PC-9 (cell line): ENCODE measurements around the gene DMKN. TPM values are rescaled to one million over a fixed set of nuclear protein-coding genes. Genes with fewer than 3 reads are reported as not detected.
"Not testable (repeated sequence)": the region's sequence is repeated elsewhere in the genome, so short reads cannot be mapped to it uniquely, and the experiment has no call there.

ENCODE experiments used
- BruUV-seq: library from RNA; stranded (reverse); fragments of 400-500 nt; replicated peaks from 2 replicates; lab custom pipeline; 2021; lab: Mats Ljungman, UMichigan
- CTCF ChIA-PET: fragments of 300-600 bp; sonication (Branson Sonifier 250); formaldehyde crosslinking; loops from one replicate; lab custom pipeline; 2022; ENCODE audit warnings: antibody characterized with exemption; lab: Charles Lee
- POLR2A ChIA-PET: fragments of 300-600 bp; sonication (Branson Sonifier 250); formaldehyde crosslinking; loops from one replicate; lab custom pipeline; 2022; ENCODE audit warnings: antibody characterized with exemption; ENCODE audit not compliant: unreplicated experiment; lab: Charles Lee
- DNase-seq, 2 experiments: peaks; one replicate each; pipeline versions ENCODE4 v3.0.0 to v3.0.0-alpha.2; 2015 to 2022; ENCODE audit warnings: mixed read lengths in 1 of 2
- H2AFZ ChIP-seq: fragments of 200-600 bp; sonication (generic); 2 replicates; pipeline ENCODE4 v1.8.1; 2017; ENCODE audit warnings: antibody characterized with exemption
- H3F3A ChIP-seq: fragments of 200-600 bp; sonication (generic); 2 replicates; pipeline ENCODE4 v1.8.1; 2017; ENCODE audit warnings: antibody characterized with exemption, mild to moderate bottlenecking, low read depth; ENCODE audit not compliant: insufficient read depth
- H3K27ac ChIP-seq: fragments of 200-600 bp; sonication (generic); 2 replicates; pipeline ENCODE4 v1.6.1; 2016; ENCODE audit warnings: mixed run types
- H3K27me3 ChIP-seq: fragments of 200-600 bp; sonication (generic); 2 replicates; pipeline ENCODE4 v1.6.1; 2016; ENCODE audit warnings: low read depth, mixed run types; ENCODE audit not compliant: insufficient read depth
- H3K36me3 ChIP-seq: fragments of 200-600 bp; sonication (generic); 2 replicates; pipeline ENCODE4 v1.6.1; 2016; ENCODE audit warnings: low read depth, mixed run types
- H3K4me1 ChIP-seq: fragments of 200-600 bp; sonication (generic); replicated peaks from 2 replicates; pipeline ENCODE4 v1.6.1; 2016; ENCODE audit warnings: mixed run types; ENCODE audit not compliant: insufficient read depth
- H3K4me2 ChIP-seq: fragments of 200-600 bp; sonication (generic); 2 replicates; pipeline ENCODE4 v1.6.1; 2017; ENCODE audit warnings: mixed run types
- H3K4me3 ChIP-seq: fragments of 200-600 bp; sonication (generic); 2 replicates; pipeline ENCODE4 v1.6.1; 2016; ENCODE audit warnings: mixed run types
- H3K79me2 ChIP-seq: fragments of 200-600 bp; sonication (generic); 2 replicates; pipeline ENCODE4 v1.6.1; 2017; ENCODE audit warnings: low read depth, mixed run types
- H3K9me2 ChIP-seq: fragments of 200-600 bp; sonication (generic); 2 replicates; pipeline ENCODE4 v1.8.1; 2017; ENCODE audit warnings: mild to moderate bottlenecking; ENCODE audit not compliant: insufficient read depth
- H3K9me3 ChIP-seq: fragments of 200-600 bp; sonication (generic); 2 replicates; pipeline ENCODE4 v1.8.1; 2016; ENCODE audit warnings: low read depth; ENCODE audit not compliant: insufficient read depth
- H4K20me1 ChIP-seq: fragments of 200-600 bp; sonication (generic); 2 replicates; pipeline ENCODE4 v1.8.1; 2017; ENCODE audit not compliant: insufficient read depth
- EZH2 ChIP-seq: fragments of 200-600 bp; sonication (generic); IDR thresholded peaks from 2 replicates; pipeline ENCODE4 v1.8.0; 2017; ENCODE audit warnings: antibody characterized with exemption, low read depth
- intact Hi-C: fragments of 100-400 bp; cut with micrococcal nuclease; formaldehyde crosslinking; loops from one replicate; pipeline ENCODE4 v1.10.0; 2022; ENCODE audit not compliant: unreplicated experiment
- total RNA-seq: library from RNA; stranded (reverse); gene quantifications from 2 replicates; pipeline ENCODE4 v1.2.3, GENCODE V29; 2021
- TF ChIP-seq, protein P1 (sequence below): fragments of 200-600 bp; sonication (generic); conservative IDR thresholded peaks from 2 replicates; pipeline ENCODE4 v1.6.1; 2017; ENCODE audit warnings: mixed run types, antibody characterized with exemption, mild to moderate bottlenecking, moderate library complexity

DMKN gene
- total RNA-seq, 1 experiment from 2014 or later = 135 TPM

DNA sequence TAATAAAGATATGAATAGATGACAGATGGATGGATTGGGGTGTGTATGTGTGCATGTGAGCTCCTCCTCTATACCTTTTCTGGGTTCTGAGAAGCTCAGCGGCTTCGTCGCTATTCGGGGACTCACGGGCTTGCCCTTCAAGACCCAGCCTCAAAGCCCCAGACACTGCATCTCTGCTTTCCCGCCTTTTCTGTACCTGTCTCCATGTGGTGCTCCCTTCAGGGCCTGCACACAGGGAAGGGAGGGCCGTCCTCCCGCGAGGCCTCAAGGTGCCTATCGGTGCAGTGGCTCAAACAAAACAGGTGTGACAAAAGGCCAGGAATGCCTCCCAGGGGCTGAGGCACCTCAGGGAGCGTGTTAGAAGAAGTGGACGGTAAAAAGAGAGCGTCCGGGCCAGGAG, 39.3 kb downstream of the DMKN start:
- Histone ChIP-seq H3K27me3 (no peaks in the 10 kb centered on the region), H4K20me1 (no peaks in the 10 kb centered on the region), H2AFZ (no peak overlapping the region), H3K4me3 (no peak overlapping the region), H3K9me3 (no peaks in the 10 kb centered on the region), H3K79me2 (no peaks in the 10 kb centered on the region), H3K4me1 (no peaks in the 10 kb centered on the region), H3K27ac (no peak overlapping the region), H3K9me2 (no peaks in the 10 kb centered on the region), H3K4me2 (no peak overlapping the region), H3K36me3 (no peaks in the 10 kb centered on the region), H3F3A (no peaks in the 10 kb centered on the region)
- DNase-seq = no peak
- intact Hi-C loops = no loop called here
- ChIA-PET CTCF (no interaction called here), POLR2A (no interaction called here)
- no TSS peak for BruUV-seq
- TF ChIP-seq, protein P1, sequence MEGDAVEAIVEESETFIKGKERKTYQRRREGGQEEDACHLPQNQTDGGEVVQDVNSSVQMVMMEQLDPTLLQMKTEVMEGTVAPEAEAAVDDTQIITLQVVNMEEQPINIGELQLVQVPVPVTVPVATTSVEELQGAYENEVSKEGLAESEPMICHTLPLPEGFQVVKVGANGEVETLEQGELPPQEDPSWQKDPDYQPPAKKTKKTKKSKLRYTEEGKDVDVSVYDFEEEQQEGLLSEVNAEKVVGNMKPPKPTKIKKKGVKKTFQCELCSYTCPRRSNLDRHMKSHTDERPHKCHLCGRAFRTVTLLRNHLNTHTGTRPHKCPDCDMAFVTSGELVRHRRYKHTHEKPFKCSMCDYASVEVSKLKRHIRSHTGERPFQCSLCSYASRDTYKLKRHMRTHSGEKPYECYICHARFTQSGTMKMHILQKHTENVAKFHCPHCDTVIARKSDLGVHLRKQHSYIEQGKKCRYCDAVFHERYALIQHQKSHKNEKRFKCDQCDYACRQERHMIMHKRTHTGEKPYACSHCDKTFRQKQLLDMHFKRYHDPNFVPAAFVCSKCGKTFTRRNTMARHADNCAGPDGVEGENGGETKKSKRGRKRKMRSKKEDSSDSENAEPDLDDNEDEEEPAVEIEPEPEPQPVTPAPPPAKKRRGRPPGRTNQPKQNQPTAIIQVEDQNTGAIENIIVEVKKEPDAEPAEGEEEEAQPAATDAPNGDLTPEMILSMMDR = no peak
- no peak for TF ChIP-seq EZH2

DNA sequence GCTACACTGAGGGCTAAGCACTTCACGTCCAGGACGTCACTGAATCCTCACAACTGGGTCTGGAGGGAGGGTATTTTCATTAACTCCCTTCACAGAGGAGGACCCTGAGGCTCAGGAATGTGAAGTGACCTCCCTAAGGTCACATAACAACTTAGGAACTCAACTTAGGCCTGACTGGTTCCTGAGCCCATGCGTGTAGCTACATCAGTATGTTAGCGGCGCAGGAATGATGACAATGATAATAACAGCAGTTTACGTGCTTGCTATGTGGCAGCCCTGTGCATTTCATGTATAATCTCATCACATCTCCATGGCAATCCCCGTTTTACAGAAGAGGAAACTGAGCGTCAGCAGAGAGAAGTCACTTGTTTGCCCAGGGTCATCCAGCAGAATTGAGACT, 41.5 kb downstream of the DMKN start:
- no peak for DNase-seq
- H3K4me1 ChIP-seq = no peaks in the 10 kb centered on the region
- no peaks in the 10 kb centered on the region for H3K27me3 ChIP-seq
- H3K36me3 ChIP-seq = no peaks in the 10 kb centered on the region
- no TSS peak for BruUV-seq
- H3K4me3 ChIP-seq = no peak overlapping the region
- no peaks in the 10 kb centered on the region for H3K79me2 ChIP-seq
- H3K27ac ChIP-seq = no peak overlapping the region
- H2AFZ ChIP-seq = no peak overlapping the region
- POLR2A ChIA-PET = no interaction called here
- H4K20me1 ChIP-seq = no peaks in the 10 kb centered on the region
- intact Hi-C loops = no loop called here
- CTCF ChIA-PET = interaction anchor here (0.6 to 0.7 kb wide), 2 partner anchors 73 to 98 kb away, joined by 3 to 4 read pairs; no protein-coding TSS in a partner anchor
- no peak overlapping the region for H3K4me2 ChIP-seq
- no peaks in the 10 kb centered on the region for H3F3A ChIP-seq
- no peaks in the 10 kb centered on the region for H3K9me3 ChIP-seq
- no peaks in the 10 kb centered on the region for H3K9me2 ChIP-seq
- TF ChIP-seq, protein P1 = no peak
- no peak for TF ChIP-seq EZH2

DNA sequence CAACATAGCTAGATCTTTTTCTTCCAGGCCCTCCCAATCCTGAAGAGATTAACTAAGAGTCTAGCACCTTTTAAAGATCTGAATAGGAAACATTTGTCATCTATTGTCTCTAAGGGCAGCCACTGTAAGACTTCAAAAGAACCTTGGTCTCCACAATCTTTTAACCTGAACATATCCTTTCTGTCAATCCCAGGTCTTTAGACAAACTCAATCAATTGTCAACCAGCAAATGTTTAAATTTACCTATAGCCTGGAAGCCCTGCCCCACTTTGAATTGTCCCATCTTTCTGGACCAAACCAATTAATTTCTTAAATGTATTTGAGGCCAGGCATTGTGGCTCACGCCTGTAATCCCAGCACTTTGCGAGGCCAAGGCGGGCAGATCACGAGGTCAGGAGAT, 42.4 kb downstream of the DMKN start:
- H3K9me3 ChIP-seq, H3K9me2 ChIP-seq, H3K27ac ChIP-seq, DNase-seq, BruUV-seq, H3K4me1 ChIP-seq, intact Hi-C loops, H3K4me2 ChIP-seq, POLR2A ChIA-PET, H4K20me1 ChIP-seq, H3K27me3 ChIP-seq, H3K4me3 ChIP-seq, H3K79me2 ChIP-seq, H3F3A ChIP-seq, H3K36me3 ChIP-seq: not testable (repeated sequence)
- H2AFZ ChIP-seq = 0 out of 2 replicates have a peak overlapping the region, but pooled peaks have one; percentile 0
- CTCF ChIA-PET = interaction anchor here (0.7 kb wide), 1 partner anchor 74 kb away, joined by 4 read pairs; no protein-coding TSS in a partner anchor

DNA sequence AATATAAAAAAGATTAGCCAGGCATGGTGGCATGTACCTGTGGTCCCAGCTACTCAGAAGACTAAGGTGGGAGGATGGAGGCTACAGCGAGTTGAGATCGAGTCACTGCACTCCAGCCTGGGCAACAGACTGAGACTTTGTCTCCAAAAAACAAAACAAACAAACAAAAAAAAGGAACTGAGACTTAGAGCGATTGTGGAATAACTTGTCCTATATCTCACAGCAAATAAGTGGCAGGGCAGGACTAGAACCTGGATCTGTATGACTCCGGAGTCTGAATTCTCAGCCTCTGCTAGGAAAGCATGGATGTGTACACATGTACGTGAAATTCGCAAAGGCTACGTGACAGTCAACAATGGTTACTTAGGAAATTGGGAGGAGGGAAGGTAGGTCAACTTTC, 43.3 kb downstream of the DMKN start:
- no peaks in the 10 kb centered on the region for H3K9me3 ChIP-seq
- no peaks in the 10 kb centered on the region for H3K9me2 ChIP-seq
- no peak overlapping the region for H3K4me3 ChIP-seq
- no peak overlapping the region for H3K4me2 ChIP-seq
- H4K20me1 ChIP-seq = no peaks in the 10 kb centered on the region
- H3K79me2 ChIP-seq = no peaks in the 10 kb centered on the region
- POLR2A ChIA-PET = no interaction called here
- no peak overlapping the region for H3K27ac ChIP-seq
- CTCF ChIA-PET = no interaction called here
- TF ChIP-seq, protein P1 = no peak
- TF ChIP-seq EZH2 = no peak
- DNase-seq = no peak
- H3K4me1 ChIP-seq = no peaks in the 10 kb centered on the region
- intact Hi-C loops = no loop called here
- no peaks in the 10 kb centered on the region for H3K36me3 ChIP-seq
- no peak overlapping the region for H2AFZ ChIP-seq
- H3F3A ChIP-seq = no peaks in the 10 kb centered on the region
- no peaks in the 10 kb centered on the region for H3K27me3 ChIP-seq
- BruUV-seq = no TSS peak
